Measurements from ENCODE around the gene ST6GALNAC6.

ST6GALNAC6 gene

DNA sequence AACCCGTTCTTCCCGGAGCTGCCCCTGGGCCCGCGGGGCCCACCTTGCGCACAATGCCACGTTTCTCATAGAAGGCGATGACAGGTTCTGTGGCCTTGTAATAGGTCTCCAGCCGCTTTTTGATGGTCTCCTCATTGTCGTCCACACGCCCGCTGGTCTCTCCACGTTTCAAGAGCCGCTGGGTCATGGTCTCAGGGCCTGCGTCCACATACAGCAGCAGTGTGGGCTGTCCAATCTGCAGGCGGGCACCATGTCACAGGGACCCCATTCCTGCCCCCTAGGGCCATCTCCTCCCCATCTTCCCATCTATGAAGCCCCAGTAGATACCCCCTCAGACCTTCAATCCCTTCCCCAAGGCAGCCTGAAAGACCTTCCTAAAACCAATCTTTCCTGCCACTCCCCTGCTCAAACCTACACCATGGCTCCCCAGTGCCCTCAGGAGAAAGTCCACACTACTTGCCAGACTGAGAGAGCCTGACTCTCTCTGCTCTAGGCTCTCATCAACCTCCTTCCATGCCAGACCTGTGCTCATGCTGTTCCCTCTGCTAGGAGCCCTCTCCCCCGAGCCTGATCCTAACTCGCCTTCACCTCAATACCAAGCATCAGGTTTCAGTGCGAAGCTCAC, 31.0 kb downstream of the ST6GALNAC6 start:
- TF ChIP-seq SIN3A (IDR thresholded peaks at IDR 0.05; ENCODE audit: borderline replicate concordance, insufficient read depth, low read length) (no peak), POLR2AphosphoS5 (IDR thresholded peaks at IDR 0.05; ENCODE audit: low read depth, low read length) (no peak)

DNA sequence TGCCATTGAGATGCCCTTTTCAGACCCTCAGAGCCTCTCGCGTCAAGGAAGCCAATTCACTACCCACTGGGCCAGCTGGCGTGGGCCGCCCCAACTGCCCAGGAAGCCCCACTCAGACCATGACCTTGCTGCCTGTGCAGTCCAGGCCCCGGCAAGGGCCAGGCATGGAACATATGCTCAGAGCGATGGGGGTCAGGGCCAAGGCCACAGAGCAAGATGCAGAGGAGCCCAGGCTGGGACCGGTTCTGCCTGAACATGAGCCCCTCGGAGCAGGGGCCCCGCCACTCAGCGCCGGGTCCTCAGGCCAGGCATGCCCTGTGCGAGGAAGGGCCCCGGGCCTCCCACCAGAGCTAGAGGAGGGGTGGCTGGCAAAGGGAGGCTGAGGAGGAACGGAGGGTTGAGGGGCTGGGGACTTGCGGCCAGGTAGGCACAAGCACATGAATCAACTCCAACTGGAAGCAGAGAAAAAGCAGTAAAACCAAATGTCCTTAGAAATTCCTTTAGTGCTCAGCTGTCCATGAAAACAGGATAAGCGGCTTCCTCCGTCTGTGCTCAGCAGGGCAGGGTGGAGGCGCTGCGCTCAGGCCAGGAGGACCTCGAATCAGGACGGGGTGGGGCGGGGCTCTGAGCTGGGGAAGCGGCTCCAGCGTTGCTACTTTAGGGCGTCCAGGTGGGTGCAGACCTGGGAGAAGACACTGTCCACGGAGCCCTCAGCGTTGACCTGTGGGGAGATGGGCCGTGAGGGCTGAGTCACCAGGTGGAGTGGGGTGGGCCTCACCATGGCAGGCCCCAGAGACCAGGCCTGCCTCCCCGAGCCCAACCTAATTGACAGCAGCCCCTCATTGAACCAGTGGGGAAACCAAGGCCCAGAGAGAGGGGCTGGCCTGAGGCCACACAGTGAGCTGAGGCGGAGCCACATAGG, 31.8 kb downstream of the ST6GALNAC6 start:
- TF ChIP-seq POLR2AphosphoS5 (IDR thresholded peaks at IDR 0.05; ENCODE audit: low read depth, low read length), result no peak
- TF ChIP-seq SIN3A (IDR thresholded peaks at IDR 0.05; ENCODE audit: borderline replicate concordance, insufficient read depth, low read length), result no peak
- TF ChIP-seq FOXP2 (optimal IDR thresholded peaks at IDR 0.05; ENCODE audit: borderline replicate concordance, extremely low read depth, extremely low read length, insufficient read depth), result no peak
- TF ChIP-seq TAF1 (IDR thresholded peaks at IDR 0.05; ENCODE audit: borderline replicate concordance, insufficient read depth, low read length), result no peak
- TF ChIP-seq, protein P1, sequence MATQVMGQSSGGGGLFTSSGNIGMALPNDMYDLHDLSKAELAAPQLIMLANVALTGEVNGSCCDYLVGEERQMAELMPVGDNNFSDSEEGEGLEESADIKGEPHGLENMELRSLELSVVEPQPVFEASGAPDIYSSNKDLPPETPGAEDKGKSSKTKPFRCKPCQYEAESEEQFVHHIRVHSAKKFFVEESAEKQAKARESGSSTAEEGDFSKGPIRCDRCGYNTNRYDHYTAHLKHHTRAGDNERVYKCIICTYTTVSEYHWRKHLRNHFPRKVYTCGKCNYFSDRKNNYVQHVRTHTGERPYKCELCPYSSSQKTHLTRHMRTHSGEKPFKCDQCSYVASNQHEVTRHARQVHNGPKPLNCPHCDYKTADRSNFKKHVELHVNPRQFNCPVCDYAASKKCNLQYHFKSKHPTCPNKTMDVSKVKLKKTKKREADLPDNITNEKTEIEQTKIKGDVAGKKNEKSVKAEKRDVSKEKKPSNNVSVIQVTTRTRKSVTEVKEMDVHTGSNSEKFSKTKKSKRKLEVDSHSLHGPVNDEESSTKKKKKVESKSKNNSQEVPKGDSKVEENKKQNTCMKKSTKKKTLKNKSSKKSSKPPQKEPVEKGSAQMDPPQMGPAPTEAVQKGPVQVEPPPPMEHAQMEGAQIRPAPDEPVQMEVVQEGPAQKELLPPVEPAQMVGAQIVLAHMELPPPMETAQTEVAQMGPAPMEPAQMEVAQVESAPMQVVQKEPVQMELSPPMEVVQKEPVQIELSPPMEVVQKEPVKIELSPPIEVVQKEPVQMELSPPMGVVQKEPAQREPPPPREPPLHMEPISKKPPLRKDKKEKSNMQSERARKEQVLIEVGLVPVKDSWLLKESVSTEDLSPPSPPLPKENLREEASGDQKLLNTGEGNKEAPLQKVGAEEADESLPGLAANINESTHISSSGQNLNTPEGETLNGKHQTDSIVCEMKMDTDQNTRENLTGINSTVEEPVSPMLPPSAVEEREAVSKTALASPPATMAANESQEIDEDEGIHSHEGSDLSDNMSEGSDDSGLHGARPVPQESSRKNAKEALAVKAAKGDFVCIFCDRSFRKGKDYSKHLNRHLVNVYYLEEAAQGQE (IDR thresholded peaks at IDR 0.05; ENCODE audit: insufficient read depth in 1 of 2, low read depth in 2 of 2, low read length in 2 of 2), result no peak

- TF ChIP-seq TAF1 (IDR thresholded peaks at IDR 0.05; ENCODE audit: borderline replicate concordance, insufficient read depth, low read length) (no peak), SIN3A (IDR thresholded peaks at IDR 0.05; ENCODE audit: borderline replicate concordance, insufficient read depth, low read length) (no peak), FOXP2 (optimal IDR thresholded peaks at IDR 0.05; ENCODE audit: borderline replicate concordance, extremely low read depth, extremely low read length, insufficient read depth) (no peak), POLR2AphosphoS5 (IDR thresholded peaks at IDR 0.05; ENCODE audit: low read depth, low read length) (no peak)
- TF ChIP-seq, protein P1 (IDR thresholded peaks at IDR 0.05; ENCODE audit: insufficient read depth in 1 of 2, low read depth in 2 of 2, low read length in 2 of 2), result no peak
Observed at GRCh38 chr9:127866535-127866934, 32.9 kb downstream of the ST6GALNAC6 start.

DNA sequence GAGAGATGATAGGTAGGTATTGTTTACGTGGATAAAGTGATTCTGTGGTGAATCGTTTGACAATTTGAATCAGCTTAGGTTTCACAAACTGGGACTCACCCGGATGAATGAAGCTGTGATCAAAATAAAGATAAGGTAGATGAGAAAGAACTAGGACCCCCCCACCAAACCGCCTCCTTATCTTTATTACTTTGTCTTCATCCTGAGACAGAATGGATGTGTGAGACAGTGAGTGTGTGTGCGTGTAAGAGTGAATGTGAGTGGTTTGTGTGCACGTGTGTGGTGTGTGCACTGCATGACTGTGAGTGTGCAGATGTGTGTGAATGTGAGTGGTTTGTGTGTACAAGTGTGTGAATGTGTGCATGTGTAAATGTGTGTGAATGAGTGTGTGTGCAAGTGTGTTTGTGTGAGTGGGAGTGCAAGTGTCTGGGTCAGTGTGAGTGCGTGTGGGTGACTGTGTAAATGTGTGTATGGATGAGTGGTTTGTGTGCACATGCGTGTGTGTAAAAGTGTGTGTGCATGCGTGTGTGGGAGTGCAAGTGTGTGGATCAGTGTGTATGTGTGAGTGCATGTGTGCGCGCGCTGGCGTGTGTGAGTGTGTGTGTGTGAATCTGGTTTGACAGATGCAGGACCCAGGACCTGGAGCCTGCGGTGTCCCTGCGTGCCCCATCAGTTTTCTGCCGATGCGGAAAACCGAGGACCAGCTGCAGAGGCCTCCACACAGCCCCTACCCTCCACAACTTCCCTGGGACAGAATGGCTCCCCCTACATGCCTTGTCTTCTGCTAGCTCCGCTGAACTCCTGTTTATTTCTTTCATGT, 33.5 kb downstream of the ST6GALNAC6 start:
- TF ChIP-seq FOXP2 (optimal IDR thresholded peaks at IDR 0.05; ENCODE audit: borderline replicate concordance, extremely low read depth, extremely low read length, insufficient read depth), result no peak
- peak; percentile 35; the same call in 1 of the 2 replicates for TF ChIP-seq POLR2AphosphoS5 (IDR thresholded peaks at IDR 0.05; ENCODE audit: low read depth, low read length)
- TF ChIP-seq SIN3A (IDR thresholded peaks at IDR 0.05; ENCODE audit: borderline replicate concordance, insufficient read depth, low read length), result no peak
- TF ChIP-seq, protein P1 (IDR thresholded peaks at IDR 0.05; ENCODE audit: insufficient read depth in 1 of 2, low read depth in 2 of 2, low read length in 2 of 2), result no peak
- TF ChIP-seq TAF1 (IDR thresholded peaks at IDR 0.05; ENCODE audit: borderline replicate concordance, insufficient read depth, low read length), result no peak

DNA sequence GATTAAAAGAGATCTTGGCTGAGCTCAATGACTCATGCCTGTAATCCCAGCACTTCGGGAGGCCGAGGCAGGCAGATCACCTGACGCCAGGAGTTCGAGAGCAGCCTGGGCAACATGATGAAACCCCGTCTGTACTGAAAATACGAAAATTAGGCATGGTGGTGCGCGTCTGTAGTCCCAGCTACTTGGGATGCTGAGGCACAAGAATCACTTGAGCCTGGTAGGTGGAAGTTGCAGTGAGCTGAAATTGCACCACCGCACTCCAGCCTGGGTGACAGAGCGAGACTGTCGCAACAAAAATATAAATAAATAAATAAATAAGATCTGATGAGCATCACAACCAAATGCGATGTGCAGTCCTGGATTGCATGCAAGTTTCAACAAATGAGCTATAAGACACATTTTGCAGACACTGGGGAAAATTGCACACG, 36.2 kb downstream of the ST6GALNAC6 start:
- TF ChIP-seq FOXP2 (optimal IDR thresholded peaks at IDR 0.05; ENCODE audit: borderline replicate concordance, extremely low read depth, extremely low read length, insufficient read depth) (no peak), POLR2AphosphoS5 (IDR thresholded peaks at IDR 0.05; ENCODE audit: low read depth, low read length) (no peak), TAF1 (IDR thresholded peaks at IDR 0.05; ENCODE audit: borderline replicate concordance, insufficient read depth, low read length) (no peak), SIN3A (IDR thresholded peaks at IDR 0.05; ENCODE audit: borderline replicate concordance, insufficient read depth, low read length) (no peak)
- TF ChIP-seq, protein P1 (IDR thresholded peaks at IDR 0.05; ENCODE audit: insufficient read depth in 1 of 2, low read depth in 2 of 2, low read length in 2 of 2), result no peak
